OCI-LY3 (cell line): ENCODE data around the gene TICRR.

Experiments used
- H2AFZ ChIP-seq: fragments of 200-600, 300-600 bp; shearing (Covaris generic); 2 replicates; pipeline ENCODE4 v1.6.0; 2014; ENCODE audit warnings: antibody characterized with exemption, low read depth, low read length
- H3K27ac ChIP-seq: fragments of 200-600, 300-600 bp; sonication (generic); 2 replicates; pipeline ENCODE4 v1.5.1; 2014; ENCODE audit warnings: mild to moderate bottlenecking, low read length, moderate library complexity, mixed read lengths
- H3K27me3 ChIP-seq: fragments of 200-600, 300-600 bp; sonication (generic); 2 replicates; pipeline ENCODE4 v1.6.1; 2014; ENCODE audit warnings: low read depth, low read length, mixed read lengths
- H3K36me3 ChIP-seq: fragments of 200-600, 300-600 bp; sonication (generic); replicated peaks from 2 replicates; pipeline ENCODE3; 2014; ENCODE audit warnings: low read depth, low read length, mixed read lengths
- H3K4me1 ChIP-seq: fragments of 300-600, 200-600 bp; sonication (generic); 2 replicates; pipeline ENCODE4 v1.6.1; 2014; ENCODE audit warnings: low read length, mixed read lengths
- H3K4me2 ChIP-seq: fragments of 200-600, 300-600 bp; sonication (generic); 2 replicates; pipeline ENCODE4 v1.6.1; 2014; ENCODE audit warnings: low read length, mixed read lengths
- H3K4me3 ChIP-seq: fragments of 300-600, 200-600 bp; sonication (generic); 2 replicates; pipeline ENCODE4 v1.5.1; 2014; ENCODE audit warnings: antibody characterized with exemption, mild to moderate bottlenecking, low read length, moderate library complexity
- H3K79me2 ChIP-seq: fragments of 300-600, 200-600 bp; shearing (Covaris generic); 2 replicates; pipeline ENCODE4 v1.6.1; 2014; ENCODE audit warnings: mild to moderate bottlenecking, low read length, mixed read lengths
- H3K9ac ChIP-seq: fragments of 300-600, 200-600 bp; shearing (Covaris generic); 2 replicates; pipeline ENCODE4 v1.6.0; 2014; ENCODE audit warnings: mild to moderate bottlenecking, low read length, moderate library complexity
- H3K9me3 ChIP-seq: fragments of 200-600, 300-600 bp; shearing (Covaris generic); 2 replicates; pipeline ENCODE4 v1.6.1; 2014; ENCODE audit warnings: low read length, mixed read lengths; ENCODE audit not compliant: insufficient read depth
- H4K20me1 ChIP-seq: fragments of 200-600, 300-600 bp; sonication (generic); 2 replicates; pipeline ENCODE4 v1.6.1; 2016; ENCODE audit warnings: low read length, mixed read lengths; ENCODE audit not compliant: insufficient read depth
- EZH2phosphoT487 ChIP-seq: fragments of 200-600 bp; shearing (Covaris generic); IDR thresholded peaks from 2 replicates; pipeline ENCODE4 v1.6.1; 2018; ENCODE audit warnings: antibody characterized with exemption, mixed run types, low read depth
- TF ChIP-seq, protein P1 (sequence below): fragments of 200-600, 300-600 bp; sonication (generic); IDR thresholded peaks from 2 replicates; pipeline ENCODE4 v1.5.1; 2014; ENCODE audit warnings: antibody characterized with exemption, low read length, low read depth

TICRR gene

GRCh38 chr15:89614164-89614563, 38.9 kb downstream of the TICRR start:
- H3K4me3 ChIP-seq = no peak overlapping the region
- peaks cover 80% of the 10 kb centered on the region for H3K36me3 ChIP-seq
- no peak overlapping the region for H3K27ac ChIP-seq
- H3K27me3 ChIP-seq = no peaks in the 10 kb centered on the region
- no peak for TF ChIP-seq EZH2phosphoT487
- TF ChIP-seq, protein P1, sequence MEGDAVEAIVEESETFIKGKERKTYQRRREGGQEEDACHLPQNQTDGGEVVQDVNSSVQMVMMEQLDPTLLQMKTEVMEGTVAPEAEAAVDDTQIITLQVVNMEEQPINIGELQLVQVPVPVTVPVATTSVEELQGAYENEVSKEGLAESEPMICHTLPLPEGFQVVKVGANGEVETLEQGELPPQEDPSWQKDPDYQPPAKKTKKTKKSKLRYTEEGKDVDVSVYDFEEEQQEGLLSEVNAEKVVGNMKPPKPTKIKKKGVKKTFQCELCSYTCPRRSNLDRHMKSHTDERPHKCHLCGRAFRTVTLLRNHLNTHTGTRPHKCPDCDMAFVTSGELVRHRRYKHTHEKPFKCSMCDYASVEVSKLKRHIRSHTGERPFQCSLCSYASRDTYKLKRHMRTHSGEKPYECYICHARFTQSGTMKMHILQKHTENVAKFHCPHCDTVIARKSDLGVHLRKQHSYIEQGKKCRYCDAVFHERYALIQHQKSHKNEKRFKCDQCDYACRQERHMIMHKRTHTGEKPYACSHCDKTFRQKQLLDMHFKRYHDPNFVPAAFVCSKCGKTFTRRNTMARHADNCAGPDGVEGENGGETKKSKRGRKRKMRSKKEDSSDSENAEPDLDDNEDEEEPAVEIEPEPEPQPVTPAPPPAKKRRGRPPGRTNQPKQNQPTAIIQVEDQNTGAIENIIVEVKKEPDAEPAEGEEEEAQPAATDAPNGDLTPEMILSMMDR = no peak
- peaks cover 8% of the 10 kb centered on the region; the same call in 1 of the 2 replicates for H3K79me2 ChIP-seq
- H3K4me1 ChIP-seq = no peaks in the 10 kb centered on the region
- H3K4me2 ChIP-seq = no peak overlapping the region
- H4K20me1 ChIP-seq = no peaks in the 10 kb centered on the region
- H2AFZ ChIP-seq = no peak overlapping the region
- no peak overlapping the region for H3K9ac ChIP-seq
- H3K9me3 ChIP-seq = peaks cover 9% of the 10 kb centered on the region; the same call in 1 of the 2 replicates

GRCh38 chr15:89615135-89615534, 39.9 kb downstream of the TICRR start:
- no peak overlapping the region for H2AFZ ChIP-seq
- peaks cover 8% of the 10 kb centered on the region; the same call in 1 of the 2 replicates for H3K79me2 ChIP-seq
- peaks cover 9% of the 10 kb centered on the region; the same call in 1 of the 2 replicates for H3K9me3 ChIP-seq
- H3K4me3 ChIP-seq = no peak overlapping the region
- H3K27me3 ChIP-seq = no peaks in the 10 kb centered on the region
- TF ChIP-seq, protein P1 = no peak
- TF ChIP-seq EZH2phosphoT487 = no peak
- H3K4me1 ChIP-seq = no peaks in the 10 kb centered on the region
- no peak overlapping the region for H3K4me2 ChIP-seq
- H3K27ac ChIP-seq = no peak overlapping the region
- peaks cover 84% of the 10 kb centered on the region for H3K36me3 ChIP-seq
- no peaks in the 10 kb centered on the region for H4K20me1 ChIP-seq
- H3K9ac ChIP-seq = no peak overlapping the region

DNA sequence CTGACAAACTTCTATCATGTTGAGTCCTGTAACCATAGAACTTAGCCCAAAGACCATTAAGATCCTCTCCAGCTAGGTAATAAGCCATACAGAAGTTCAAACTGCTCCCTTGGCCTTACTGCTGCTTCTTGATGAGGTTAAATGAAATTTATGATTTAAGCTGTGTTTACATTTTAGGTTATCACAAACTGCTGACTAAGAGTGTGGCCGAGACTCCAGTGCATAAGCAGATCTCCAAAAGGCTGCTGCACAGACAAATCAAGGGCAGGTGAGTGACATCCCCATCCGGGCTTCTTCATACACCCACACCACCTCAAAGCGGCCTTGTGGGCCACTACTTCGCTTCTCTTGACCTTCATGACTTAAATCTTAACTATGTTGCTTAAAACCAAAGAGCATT, 41.0 kb downstream of the TICRR start:
- H3K27me3 ChIP-seq = no peaks in the 10 kb centered on the region
- TF ChIP-seq, protein P1 = no peak
- no peak for TF ChIP-seq EZH2phosphoT487
- no peak overlapping the region for H3K4me3 ChIP-seq
- H3K9me3 ChIP-seq = peaks cover 9% of the 10 kb centered on the region; the same call in 1 of the 2 replicates
- H3K4me1 ChIP-seq = no peaks in the 10 kb centered on the region
- no peaks in the 10 kb centered on the region for H4K20me1 ChIP-seq
- H3K9ac ChIP-seq = no peak overlapping the region
- H2AFZ ChIP-seq = no peak overlapping the region
- peaks cover 75% of the 10 kb centered on the region for H3K36me3 ChIP-seq
- peaks cover 8% of the 10 kb centered on the region; the same call in 1 of the 2 replicates for H3K79me2 ChIP-seq
- H3K27ac ChIP-seq = no peak overlapping the region
- H3K4me2 ChIP-seq = no peak overlapping the region

- Histone ChIP-seq H3K27me3 (no peaks in the 10 kb centered on the region), H3K4me2 (no peak overlapping the region), H3K4me1 (no peaks in the 10 kb centered on the region), H4K20me1 (peaks cover 3% of the 10 kb centered on the region; the same call in 1 of the 2 replicates), H3K36me3 (peaks cover 81% of the 10 kb centered on the region), H3K4me3 (no peak overlapping the region), H3K79me2 (no peaks in the 10 kb centered on the region), H3K27ac (no peak overlapping the region), H2AFZ (no peak overlapping the region), H3K9ac (no peak overlapping the region), H3K9me3 (no peaks in the 10 kb centered on the region)
- TF ChIP-seq EZH2phosphoT487 = no peak
- TF ChIP-seq, protein P1 = no peak
Measured at GRCh38 chr15:89621547-89621946, 46.3 kb downstream of the TICRR start.
